Lung (tissue), 12 donors: ENCODE measurements around the gene HMG20B. TPM values are rescaled to one million over a fixed set of nuclear protein-coding genes. Genes with fewer than 3 reads are reported as not detected.

Source experiments
- ATAC-seq: fragments of 200-7000 bp; cut with Tn5 transposase; one replicate; pipeline ENCODE4 v1.9.1; 2020; ENCODE audit warnings: moderate number of reproducible peaks; ENCODE audit not compliant: insufficient read depth, low FRiP score
- DNase-seq, 3 donors: peaks; one replicate each; pipeline ENCODE4 v3.0.0-alpha.2; 2013 to 2017
- H3K27ac ChIP-seq, 2 donors: one replicate each; pipeline ENCODE4 v1.5.1; 2013; ENCODE audit warnings: mild to moderate bottlenecking in 2 of 2, moderate library complexity in 2 of 2, control low read depth in 1 of 2, inconsistent platforms in 1 of 2, low read depth in 1 of 2, low read length in 1 of 2
- H3K27me3 ChIP-seq, 3 donors: one replicate each; pipeline ENCODE4 v1.5.1; 2013; ENCODE audit warnings: low read length in 2 of 3; ENCODE audit not compliant: control insufficient read depth in 3 of 3, insufficient read depth in 3 of 3
- H3K36me3 ChIP-seq, 4 donors: one replicate each; pipeline ENCODE4 v1.5.1; 2013; ENCODE audit warnings: low read length in 4 of 4, mild to moderate bottlenecking in 1 of 4, moderate library complexity in 1 of 4; ENCODE audit not compliant: control insufficient read depth in 4 of 4, insufficient read depth in 4 of 4
- H3K4me1 ChIP-seq, 5 donors: one replicate each; pipeline ENCODE4 v1.5.1; 2013; ENCODE audit warnings: low read length in 5 of 5, mild to moderate bottlenecking in 2 of 5, moderate library complexity in 1 of 5; ENCODE audit not compliant: control insufficient read depth in 5 of 5, insufficient read depth in 5 of 5
- H3K4me3 ChIP-seq: one replicate; pipeline ENCODE4 v1.5.1; 2013; ENCODE audit warnings: mild to moderate bottlenecking, control low read depth, moderate library complexity
- H3K9ac ChIP-seq, 2 donors: one replicate each; pipeline ENCODE4 v1.5.1; 2013; ENCODE audit warnings: low read length in 2 of 2, control low read depth in 1 of 2; ENCODE audit not compliant: insufficient read depth in 1 of 2
- H3K9me3 ChIP-seq, 4 donors: one replicate each; pipeline ENCODE4 v1.5.1; 2013; ENCODE audit warnings: low read length in 3 of 4, mild to moderate bottlenecking in 1 of 4, moderate library complexity in 1 of 4; ENCODE audit not compliant: control insufficient read depth in 4 of 4, insufficient read depth in 3 of 4
- WGBS, 2 donors: extraction: QIAGEN DNeasy Blood & Tissue Kit; methylation state at CpG; one replicate each; pipeline ENCODE4 v1.1.7; 2013; 5-methylcytosine and 5-hydroxymethylcytosine counted together
- polyA plus RNA-seq, 2 donors: library from polyadenylated mRNA; stranded (reverse); fragments of 200-250 nt; gene quantifications; one replicate each; pipeline ENCODE4 v1.2.1, GENCODE V29; 2013
- total RNA-seq, 2 donors: library from RNA; depleted of rRNA in 1 of 2; stranded (reverse); fragments of >200 nt in 1 of 2; gene quantifications; one replicate each; pipeline ENCODE4 v1.2.1, GENCODE V29; 2014 to 2021
- TF ChIP-seq, protein P1 (sequence below): IDR thresholded peaks from 2 replicates; pipeline ENCODE4 v1.5.1; 2012; ENCODE audit warnings: mild to moderate bottlenecking; ENCODE audit errors: control extremely low read depth, extremely low read depth
- donor health status: control.
- donor health status: control.
- donor health status: Bipolar disorder and iron deficiency.
- donor health status: healthy.
- donor health status: DM: yes; HTN: yes; CAD: no.

Gene HMG20B
- total and polyA plus RNA-seq, 4 donors, result 51.1 to 93.4 (median 75.8) TPM

DNA sequence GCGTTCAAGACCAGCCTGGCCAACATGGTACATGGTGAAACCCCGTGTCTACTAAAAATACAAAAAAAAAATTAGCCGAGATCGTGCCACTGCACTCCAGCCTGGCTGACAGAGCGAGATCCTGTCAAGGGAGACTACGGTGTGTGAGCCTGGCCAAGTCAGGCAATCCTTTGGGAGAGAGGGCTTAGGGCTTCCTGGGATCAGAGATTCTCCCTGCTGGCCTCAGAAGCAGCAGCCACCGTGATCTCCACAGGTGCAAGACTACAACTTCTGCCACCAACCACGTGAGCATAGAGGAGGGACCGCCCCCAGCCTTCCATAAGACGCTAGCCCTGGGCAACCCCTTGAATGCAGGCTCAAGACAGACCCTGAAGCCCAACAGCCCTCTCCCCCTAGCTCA lies 22.9 kb upstream of the HMG20B start:
- no peaks in the 10 kb centered on the region for H3K27me3 ChIP-seq
- WGBS, 2 donors, result 86 to 91% methylated on average over 10 of the region's 10 CpGs
- H3K27ac ChIP-seq, result no peak overlapping the region
- H3K36me3 ChIP-seq, result peaks cover 0 to 31% (median 2%) of the 10 kb centered on the region in 4 donors
- DNase-seq, result no peak
- no peak overlapping the region for H3K9ac ChIP-seq
- TF ChIP-seq, protein P1, sequence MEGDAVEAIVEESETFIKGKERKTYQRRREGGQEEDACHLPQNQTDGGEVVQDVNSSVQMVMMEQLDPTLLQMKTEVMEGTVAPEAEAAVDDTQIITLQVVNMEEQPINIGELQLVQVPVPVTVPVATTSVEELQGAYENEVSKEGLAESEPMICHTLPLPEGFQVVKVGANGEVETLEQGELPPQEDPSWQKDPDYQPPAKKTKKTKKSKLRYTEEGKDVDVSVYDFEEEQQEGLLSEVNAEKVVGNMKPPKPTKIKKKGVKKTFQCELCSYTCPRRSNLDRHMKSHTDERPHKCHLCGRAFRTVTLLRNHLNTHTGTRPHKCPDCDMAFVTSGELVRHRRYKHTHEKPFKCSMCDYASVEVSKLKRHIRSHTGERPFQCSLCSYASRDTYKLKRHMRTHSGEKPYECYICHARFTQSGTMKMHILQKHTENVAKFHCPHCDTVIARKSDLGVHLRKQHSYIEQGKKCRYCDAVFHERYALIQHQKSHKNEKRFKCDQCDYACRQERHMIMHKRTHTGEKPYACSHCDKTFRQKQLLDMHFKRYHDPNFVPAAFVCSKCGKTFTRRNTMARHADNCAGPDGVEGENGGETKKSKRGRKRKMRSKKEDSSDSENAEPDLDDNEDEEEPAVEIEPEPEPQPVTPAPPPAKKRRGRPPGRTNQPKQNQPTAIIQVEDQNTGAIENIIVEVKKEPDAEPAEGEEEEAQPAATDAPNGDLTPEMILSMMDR, result no peak
- ATAC-seq, result no peak
- H3K4me3 ChIP-seq, result no peak overlapping the region
- H3K9me3 ChIP-seq, result no peaks in the 10 kb centered on the region
- peaks cover 0 to 4% (median 0%) of the 10 kb centered on the region in 5 donors for H3K4me1 ChIP-seq

- Histone ChIP-seq H3K36me3 (peaks cover 0 to 25% (median 2%) of the 10 kb centered on the region in 4 donors), H3K9ac (no peak overlapping the region), H3K4me3 (no peak overlapping the region), H3K27ac (no peak overlapping the region), H3K9me3 (no peaks in the 10 kb centered on the region), H3K4me1 (peaks cover 0 to 13% (median 0%) of the 10 kb centered on the region in 5 donors), H3K27me3 (no peaks in the 10 kb centered on the region)
- TF ChIP-seq, protein P1, result no peak
- 92% methylated on average over 33 to 34 of the region's 34 CpGs for WGBS, 2 donors
- no peak for DNase-seq
- no peak for ATAC-seq
Measured at GRCh38 chr19:3550947-3551791, 21.6 kb upstream of the HMG20B start.

DNA sequence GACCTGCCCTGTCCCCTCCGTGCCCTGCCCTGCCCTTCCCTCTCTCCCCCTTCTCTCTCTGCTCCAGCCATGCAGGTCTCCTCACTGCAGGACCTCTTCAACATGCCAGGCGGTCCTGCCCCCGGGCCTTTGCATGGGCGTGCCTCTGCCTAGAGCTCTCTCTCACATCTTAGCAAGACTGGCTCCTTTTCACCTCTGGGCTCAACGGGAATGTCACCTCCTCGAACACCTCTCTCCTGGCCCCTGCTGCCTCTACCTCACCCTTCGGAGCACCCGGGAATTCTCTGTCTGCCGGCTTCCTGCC lies 21.0 kb upstream of the HMG20B start:
- H3K9me3 ChIP-seq, result no peaks in the 10 kb centered on the region
- no peak overlapping the region for H3K4me3 ChIP-seq
- TF ChIP-seq, protein P1, result no peak
- H3K27me3 ChIP-seq, result no peaks in the 10 kb centered on the region
- peaks cover 0 to 22% (median 2%) of the 10 kb centered on the region in 4 donors for H3K36me3 ChIP-seq
- ATAC-seq (no peak), DNase-seq (no peak)
- H3K27ac ChIP-seq, result no peak overlapping the region
- WGBS, 2 donors, result 77 to 83% methylated on average over 9 of the region's 9 CpGs
- H3K9ac ChIP-seq, result no peak overlapping the region
- peaks cover 0 to 17% (median 0%) of the 10 kb centered on the region in 5 donors for H3K4me1 ChIP-seq
